ENCODE measurements around the gene PCDHA11. TPM values are rescaled to one million over a fixed set of nuclear protein-coding genes. Genes with fewer than 3 reads are reported as not detected.

PCDHA11 gene
- total RNA-seq, 2 donors from 2014 or later, result 4.7 to 11.7 TPM

GRCh38 chr5:140855772-140856674 lies 12.7 kb upstream of the PCDHA11 start, which contains the start of gene PCDHA10:
PCDHA10 (plus strand) TSS chr5:140855897; CDS start chr5:140856049, 152 bp downstream.
- TF ChIP-seq, protein P1, sequence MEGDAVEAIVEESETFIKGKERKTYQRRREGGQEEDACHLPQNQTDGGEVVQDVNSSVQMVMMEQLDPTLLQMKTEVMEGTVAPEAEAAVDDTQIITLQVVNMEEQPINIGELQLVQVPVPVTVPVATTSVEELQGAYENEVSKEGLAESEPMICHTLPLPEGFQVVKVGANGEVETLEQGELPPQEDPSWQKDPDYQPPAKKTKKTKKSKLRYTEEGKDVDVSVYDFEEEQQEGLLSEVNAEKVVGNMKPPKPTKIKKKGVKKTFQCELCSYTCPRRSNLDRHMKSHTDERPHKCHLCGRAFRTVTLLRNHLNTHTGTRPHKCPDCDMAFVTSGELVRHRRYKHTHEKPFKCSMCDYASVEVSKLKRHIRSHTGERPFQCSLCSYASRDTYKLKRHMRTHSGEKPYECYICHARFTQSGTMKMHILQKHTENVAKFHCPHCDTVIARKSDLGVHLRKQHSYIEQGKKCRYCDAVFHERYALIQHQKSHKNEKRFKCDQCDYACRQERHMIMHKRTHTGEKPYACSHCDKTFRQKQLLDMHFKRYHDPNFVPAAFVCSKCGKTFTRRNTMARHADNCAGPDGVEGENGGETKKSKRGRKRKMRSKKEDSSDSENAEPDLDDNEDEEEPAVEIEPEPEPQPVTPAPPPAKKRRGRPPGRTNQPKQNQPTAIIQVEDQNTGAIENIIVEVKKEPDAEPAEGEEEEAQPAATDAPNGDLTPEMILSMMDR (conservative IDR thresholded peaks at IDR 0.05), result peak; percentile 80
- peak; percentile 82 for DNase-seq
- no peak within 1 kb of the TSS for H3K9ac ChIP-seq (ENCODE audit: extremely low read depth, low read length, poor library complexity, severe bottlenecking)
- peaks cover 6% of the 10 kb centered on the region for H3K4me1 Mint-ChIP-seq
- WGBS, 2 experiments (ENCODE audit: insufficient coverage in 1 of 2, insufficient read length in 1 of 2), result 90 to 91% methylated on average over 27 to 44 of the region's 44 CpGs
- peak within 1 kb of the TSS; percentile 96 for H3K4me3 Mint-ChIP-seq
- no peaks in the 10 kb centered on the region for H3K36me3 ChIP-seq (ENCODE audit: control insufficient read depth, insufficient read depth, low read length)
- no peaks in the 10 kb centered on the region for H3K27me3 ChIP-seq (ENCODE audit: control insufficient read depth, insufficient read depth, low read length, poor library complexity, severe bottlenecking)
- peak within 1 kb of the TSS; percentile 98 for H3K27ac Mint-ChIP-seq
- no peaks in the 10 kb centered on the region for H3K4me1 ChIP-seq (ENCODE audit: control insufficient read depth, insufficient read depth, low read length)
- peaks cover 23% of the 10 kb centered on the region for H3K9me3 Mint-ChIP-seq
- H3K4me3 ChIP-seq (ENCODE audit: low read length), result no peak within 1 kb of the TSS
- H3K27me3 Mint-ChIP-seq (ENCODE audit: insufficient read depth), result no peaks in the 10 kb centered on the region
- H3K36me3 Mint-ChIP-seq (ENCODE audit: low read depth), result peaks cover 28% of the 10 kb centered on the region
- H3K9me3 ChIP-seq (ENCODE audit: control insufficient read depth, low read length), result peaks cover 5% of the 10 kb centered on the region
- no peak within 1 kb of the TSS for H3K27ac ChIP-seq (ENCODE audit: low read depth, low read length)

DNA sequence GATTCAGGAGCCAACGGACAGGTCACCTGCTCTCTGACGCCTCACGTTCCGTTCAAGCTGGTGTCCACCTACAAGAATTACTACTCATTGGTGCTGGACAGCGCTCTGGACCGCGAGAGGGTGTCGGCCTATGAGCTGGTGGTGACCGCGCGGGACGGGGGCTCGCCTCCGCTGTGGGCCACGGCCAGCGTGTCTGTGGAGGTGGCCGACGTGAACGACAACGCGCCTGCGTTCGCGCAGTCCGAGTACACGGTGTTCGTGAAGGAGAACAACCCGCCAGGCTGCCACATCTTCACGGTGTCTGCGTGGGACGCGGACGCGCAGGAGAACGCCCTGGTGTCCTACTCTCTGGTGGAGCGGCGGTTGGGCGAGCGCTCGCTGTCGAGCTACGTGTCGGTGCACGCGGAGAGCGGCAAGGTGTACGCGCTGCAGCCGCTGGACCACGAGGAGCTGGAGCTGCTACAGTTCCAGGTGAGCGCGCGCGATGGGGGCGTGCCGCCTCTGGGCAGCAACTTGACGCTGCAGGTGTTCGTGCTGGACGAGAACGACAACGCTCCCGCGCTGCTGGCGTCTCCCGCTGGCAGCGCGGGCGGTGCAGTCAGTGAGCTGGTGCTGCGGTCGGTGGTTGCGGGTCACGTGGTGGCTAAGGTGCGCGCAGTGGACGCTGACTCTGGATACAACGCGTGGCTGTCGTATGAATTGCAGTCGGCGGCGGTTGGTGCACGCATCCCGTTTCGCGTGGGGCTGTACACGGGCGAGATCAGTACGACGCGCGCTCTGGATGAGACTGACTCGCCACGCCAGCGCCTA lies 11.4 kb upstream of the PCDHA11 start:
- Histone ChIP-seq H3K27me3 (ENCODE audit: control insufficient read depth, insufficient read depth, low read length, poor library complexity, severe bottlenecking) (no peaks in the 10 kb centered on the region), H3K4me1 (ENCODE audit: control insufficient read depth, insufficient read depth, low read length) (no peaks in the 10 kb centered on the region), H3K4me3 (ENCODE audit: low read length) (no peak overlapping the region), H3K9ac (ENCODE audit: extremely low read depth, low read length, poor library complexity, severe bottlenecking) (no peak overlapping the region), H3K27ac (ENCODE audit: low read depth, low read length) (no peak overlapping the region), H3K9me3 (ENCODE audit: control insufficient read depth, low read length) (peaks cover 5% of the 10 kb centered on the region), H3K36me3 (ENCODE audit: control insufficient read depth, insufficient read depth, low read length) (no peaks in the 10 kb centered on the region)
- TF ChIP-seq, protein P1 (conservative IDR thresholded peaks at IDR 0.05), result no peak
- Mint-ChIP-seq H3K36me3 (ENCODE audit: low read depth) (peaks cover 41% of the 10 kb centered on the region), H3K27ac (no peak overlapping the region), H3K4me1 (peaks cover 6% of the 10 kb centered on the region), H3K4me3 (peak overlapping the region; percentile 96), H3K9me3 (peaks cover 37% of the 10 kb centered on the region), H3K27me3 (ENCODE audit: insufficient read depth) (no peaks in the 10 kb centered on the region)
- WGBS, 2 experiments (ENCODE audit: insufficient coverage in 1 of 2, insufficient read length in 1 of 2), result 97 to 99% methylated on average over 77 to 94 of the region's 94 CpGs
- peak; percentile 42 for DNase-seq

DNA sequence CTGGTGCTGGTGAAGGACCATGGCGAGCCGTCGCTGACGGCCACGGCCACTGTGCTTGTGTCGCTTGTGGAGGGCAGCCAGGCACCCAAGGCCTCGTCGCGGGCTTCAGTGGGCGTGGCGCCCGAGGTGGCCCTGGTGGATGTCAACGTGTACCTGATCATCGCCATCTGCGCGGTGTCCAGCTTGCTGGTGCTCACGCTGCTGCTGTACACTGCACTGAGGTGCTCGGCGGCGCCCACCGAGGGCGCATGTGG lies 10.8 kb upstream of the PCDHA11 start:
- peaks cover 6% of the 10 kb centered on the region for H3K4me1 Mint-ChIP-seq
- no peaks in the 10 kb centered on the region for H3K4me1 ChIP-seq (ENCODE audit: control insufficient read depth, insufficient read depth, low read length)
- peaks cover 42% of the 10 kb centered on the region for H3K9me3 Mint-ChIP-seq
- H3K9ac ChIP-seq (ENCODE audit: extremely low read depth, low read length, poor library complexity, severe bottlenecking), result no peak overlapping the region
- no peak overlapping the region for H3K27ac ChIP-seq (ENCODE audit: low read depth, low read length)
- peaks cover 5% of the 10 kb centered on the region for H3K9me3 ChIP-seq (ENCODE audit: control insufficient read depth, low read length)
- no peak overlapping the region for H3K4me3 ChIP-seq (ENCODE audit: low read length)
- H3K36me3 ChIP-seq (ENCODE audit: control insufficient read depth, insufficient read depth, low read length), result no peaks in the 10 kb centered on the region
- TF ChIP-seq, protein P1 (conservative IDR thresholded peaks at IDR 0.05), result no peak
- H3K27me3 ChIP-seq (ENCODE audit: control insufficient read depth, insufficient read depth, low read length, poor library complexity, severe bottlenecking), result no peaks in the 10 kb centered on the region
- H3K36me3 Mint-ChIP-seq (ENCODE audit: low read depth), result peaks cover 47% of the 10 kb centered on the region
- H3K27me3 Mint-ChIP-seq (ENCODE audit: insufficient read depth), result no peaks in the 10 kb centered on the region
- no peak overlapping the region for H3K27ac Mint-ChIP-seq
- H3K4me3 Mint-ChIP-seq, result no peak overlapping the region
- DNase-seq, result no peak
- WGBS, 2 experiments (ENCODE audit: insufficient coverage in 1 of 2, insufficient read length in 1 of 2), result 93 to 94% methylated on average over 6 to 22 of the region's 22 CpGs

Measured in endodermal cell (in vitro differentiated cells).